GM23338 (cell line): ENCODE data around the gene ARHGEF39. TPM values are rescaled to one million over a fixed set of nuclear protein-coding genes. Genes with fewer than 3 reads are reported as not detected.

Experiments
- ATAC-seq: fragments of 200-7000 bp; cut with Tn5 transposase; 3 replicates; pipeline ENCODE4 v1.9.1; 2020
- DNase-seq: peaks from one replicate; pipeline ENCODE4 v3.0.0-alpha.2; 2015; ENCODE audit warnings: low spot score
- H2AFZ ChIP-seq: fragments of 200-600 bp; sonication (generic); 2 replicates; pipeline ENCODE4 v1.8.0; 2016; ENCODE audit warnings: antibody characterized with exemption, mild to moderate bottlenecking, moderate library complexity
- H3F3A ChIP-seq: fragments of 200-600 bp; sonication (generic); replicated peaks from 2 replicates; pipeline ENCODE4 v1.8.0; 2017; ENCODE audit warnings: antibody characterized with exemption, mixed run types, low read depth
- H3K27ac ChIP-seq: fragments of 200-600 bp; sonication (generic); 2 replicates; pipeline ENCODE4 v1.6.1; 2016; ENCODE audit warnings: low read depth
- H3K27me3 ChIP-seq: fragments of 200-600 bp; sonication (generic); 2 replicates; pipeline ENCODE4 v1.8.0; 2016; ENCODE audit warnings: mild to moderate bottlenecking, mixed run types, moderate library complexity; ENCODE audit not compliant: insufficient read depth
- H3K36me3 ChIP-seq: fragments of 200-600 bp; sonication (generic); 2 replicates; pipeline ENCODE4 v1.8.0; 2016; ENCODE audit warnings: mild to moderate bottlenecking; ENCODE audit not compliant: insufficient read depth
- H3K4me1 ChIP-seq: fragments of 200-600 bp; sonication (generic); 2 replicates; pipeline ENCODE4 v1.8.0; 2016; ENCODE audit warnings: mild to moderate bottlenecking, moderate library complexity; ENCODE audit not compliant: insufficient read depth
- H3K4me2 ChIP-seq: fragments of 200-600 bp; sonication (generic); 2 replicates; pipeline ENCODE4 v1.7.1; 2017; ENCODE audit warnings: mixed run types
- H3K4me3 ChIP-seq: fragments of 200-600 bp; sonication (generic); 2 replicates; pipeline ENCODE4 v1.6.1; 2016; ENCODE audit warnings: mixed run types
- H3K79me2 ChIP-seq: fragments of 200-600 bp; sonication (generic); replicated peaks from 2 replicates; pipeline ENCODE4 v1.8.0; 2017; ENCODE audit warnings: mild to moderate bottlenecking; ENCODE audit not compliant: insufficient read depth
- H3K9me2 ChIP-seq: fragments of 200-600 bp; sonication (generic); 2 replicates; pipeline ENCODE4 v1.8.0; 2017; ENCODE audit not compliant: insufficient read depth
- H4K20me1 ChIP-seq: fragments of 200-600 bp; sonication (generic); replicated peaks from 2 replicates; pipeline ENCODE4 v1.8.0; 2017; ENCODE audit warnings: mild to moderate bottlenecking; ENCODE audit not compliant: insufficient read depth
- H3K27ac Mint-ChIP-seq: 2 replicates; pipeline ENCODE4 v1.8.0; 2020; ENCODE audit warnings: inconsistent platforms, mild to moderate bottlenecking, moderate library complexity, mixed read lengths
- H3K27me3 Mint-ChIP-seq: 3 replicates; pipeline ENCODE4 v1.8.0; 2022; ENCODE audit warnings: low read depth, mild to moderate bottlenecking, moderate library complexity, mixed read lengths, inconsistent platforms; ENCODE audit not compliant: insufficient read depth, poor library complexity
- H3K36me3 Mint-ChIP-seq: 3 replicates; pipeline ENCODE4 v1.8.0; 2021; ENCODE audit warnings: low read depth, mild to moderate bottlenecking, inconsistent platforms, moderate library complexity, mixed read lengths
- H3K4me1 Mint-ChIP-seq: 3 replicates; pipeline ENCODE4 v1.8.0; 2020; ENCODE audit warnings: mild to moderate bottlenecking, inconsistent platforms, mixed read lengths
- H3K4me3 Mint-ChIP-seq: 3 replicates; pipeline ENCODE4 v1.8.0; 2021; ENCODE audit warnings: moderate library complexity, mild to moderate bottlenecking, inconsistent platforms, mixed read lengths
- H3K9me3 Mint-ChIP-seq: 3 replicates; pipeline ENCODE4 v1.8.0; 2020; ENCODE audit warnings: moderate library complexity, mild to moderate bottlenecking, inconsistent platforms, mixed read lengths
- CREB1 ChIP-seq: fragments of 250-450 bp; sonication (Bioruptor Pico); IDR thresholded peaks from 2 replicates; pipeline ENCODE4 v1.5.0; 2020; ENCODE audit warnings: low read depth, mild to moderate bottlenecking, moderate library complexity
- ETS1 ChIP-seq: IDR thresholded peaks from 2 replicates; pipeline ENCODE4 v1.6.1; 2016; ENCODE audit warnings: antibody characterized with exemption
- EZH2 ChIP-seq: fragments of 200-600 bp; sonication (generic); IDR thresholded peaks from one replicate; pipeline ENCODE4 v1.8.0; 2017; ENCODE audit warnings: antibody characterized with exemption, mild to moderate bottlenecking, low read depth; ENCODE audit not compliant: unreplicated experiment
- EZH2phosphoT487 ChIP-seq: fragments of 200-600 bp; sonication (generic); IDR thresholded peaks from one replicate; pipeline ENCODE4 v1.8.1; 2018; ENCODE audit warnings: antibody characterized with exemption; ENCODE audit not compliant: unreplicated experiment
- JUNB ChIP-seq: IDR thresholded peaks from one replicate; pipeline ENCODE4 v1.6.1; 2016; ENCODE audit warnings: antibody characterized with exemption; ENCODE audit not compliant: unreplicated experiment
- POLR2AphosphoS5 ChIP-seq: IDR thresholded peaks from 2 replicates; pipeline ENCODE4 v1.6.1; 2016; ENCODE audit warnings: antibody characterized with exemption, low read depth
- REST ChIP-seq: IDR thresholded peaks from one replicate; pipeline ENCODE4 v1.6.1; 2018; ENCODE audit warnings: antibody characterized with exemption; ENCODE audit not compliant: unreplicated experiment
- STAT1 ChIP-seq: IDR thresholded peaks from one replicate; pipeline ENCODE4 v1.6.1; 2016; ENCODE audit warnings: antibody characterized with exemption; ENCODE audit not compliant: unreplicated experiment
- ZNF114 ChIP-seq: fragments of 250-450 bp; sonication (Bioruptor Pico); IDR thresholded peaks from 2 replicates; pipeline ENCODE4 v1.5.0; 2020; ENCODE audit warnings: mild to moderate bottlenecking, moderate library complexity
- ZNF331 ChIP-seq: fragments of 250-450 bp; sonication (Bioruptor Pico); IDR thresholded peaks from 2 replicates; pipeline ENCODE4 v1.5.0; 2020; ENCODE audit warnings: low read depth, mild to moderate bottlenecking, moderate library complexity
- polyA plus RNA-seq: library from polyadenylated mRNA; unstranded; fragments of >200 nt; fragmentation: Nextera tagmentation; extraction: Ambion mirVana; gene quantifications from 2 replicates; pipeline ENCODE4 v1.2.1, GENCODE V29; 2016
- total RNA-seq: library from RNA; depleted of rRNA; stranded (reverse); fragments of >200 nt; shearing (Covaris generic); gene quantifications from 2 replicates; pipeline ENCODE4 v1.2.3, GENCODE V29; 2014

Gene ARHGEF39
- total and polyA plus RNA-seq, 2 experiments from 2014 or later = 16.8 to 31.0 TPM

GRCh38 chr9:35710818-35711500, 46.0 kb upstream of the ARHGEF39 start (continued):
- TF ChIP-seq STAT1 (no peak), ETS1 (no peak), REST (no peak), POLR2AphosphoS5 (no peak), CREB1 (no peak)

- Histone ChIP-seq H3K4me3 (no peak overlapping the region), H3K4me2 (no peak overlapping the region), H3K4me1 (no peaks in the 10 kb centered on the region), H3K9me2 (no peaks in the 10 kb centered on the region), H2AFZ (no peak overlapping the region), H3F3A (0 out of 2 replicates have a peak, but pooled peaks cover 2% of the 10 kb centered on the region), H3K27ac (no peak overlapping the region), H4K20me1 (peaks cover 2% of the 10 kb centered on the region), H3K27me3 (no peaks in the 10 kb centered on the region), H3K36me3 (peaks cover 28% of the 10 kb centered on the region), H3K79me2 (no peaks in the 10 kb centered on the region)
- ATAC-seq (no peak), DNase-seq (no peak)
- Mint-ChIP-seq H3K27ac (no peak overlapping the region), H3K36me3 (peaks cover 63% of the 10 kb centered on the region), H3K4me1 (no peaks in the 10 kb centered on the region), H3K27me3 (peaks cover 7% of the 10 kb centered on the region), H3K9me3 (no peaks in the 10 kb centered on the region), H3K4me3 (no peak overlapping the region; the same call in 2 of the 3 replicates)
- TF ChIP-seq EZH2 = no peak
- no peak for TF ChIP-seq POLR2AphosphoS5
- TF ChIP-seq ZNF331 (CRISPR knock-in tag) = no peak
- TF ChIP-seq EZH2phosphoT487 = no peak
- TF ChIP-seq STAT1 = no peak
- TF ChIP-seq ZNF114 (CRISPR knock-in tag) = no peak
- TF ChIP-seq REST = no peak
- TF ChIP-seq CREB1 = no peak
- no peak for TF ChIP-seq JUNB
Measured at GRCh38 chr9:35708146-35708545, 43.2 kb upstream of the ARHGEF39 start.
